ENCODE measurements around the gene U2AF2.

The U2AF2 gene

GRCh38 chr19:55654868-55655647 lies at the start of gene U2AF2:
Gene U2AF2, plus strand, starts transcription at chr19:55655035. Its CDS starts 70 bp downstream, at chr19:55655105.
- DNase-seq (ENCODE audit: low read depth), result peak; percentile 93

DNA sequence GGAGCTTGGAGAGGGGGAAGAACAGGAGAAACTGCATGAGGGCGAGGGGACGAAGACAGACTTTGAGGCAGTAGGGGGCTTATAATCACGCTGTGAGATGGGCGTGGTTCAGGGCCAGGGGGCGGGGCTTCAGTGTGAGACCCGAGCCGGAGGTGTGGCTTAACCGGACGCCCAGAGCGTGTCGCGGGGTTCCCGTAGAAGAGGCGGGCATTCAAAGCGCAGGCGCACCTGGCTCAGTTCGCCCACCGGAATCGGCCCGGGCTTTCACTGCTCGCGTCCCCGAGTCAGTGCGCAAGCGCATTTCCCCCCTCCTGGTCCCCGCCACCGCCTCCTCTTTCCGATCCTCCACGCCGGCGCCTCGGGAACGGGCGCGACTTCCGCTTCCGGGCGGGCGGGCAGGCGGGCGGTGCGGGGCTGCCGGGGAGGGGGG lies 49.6 kb upstream of the U2AF2 start:
- peak; percentile 98 for DNase-seq (ENCODE audit: low read depth)

DNA sequence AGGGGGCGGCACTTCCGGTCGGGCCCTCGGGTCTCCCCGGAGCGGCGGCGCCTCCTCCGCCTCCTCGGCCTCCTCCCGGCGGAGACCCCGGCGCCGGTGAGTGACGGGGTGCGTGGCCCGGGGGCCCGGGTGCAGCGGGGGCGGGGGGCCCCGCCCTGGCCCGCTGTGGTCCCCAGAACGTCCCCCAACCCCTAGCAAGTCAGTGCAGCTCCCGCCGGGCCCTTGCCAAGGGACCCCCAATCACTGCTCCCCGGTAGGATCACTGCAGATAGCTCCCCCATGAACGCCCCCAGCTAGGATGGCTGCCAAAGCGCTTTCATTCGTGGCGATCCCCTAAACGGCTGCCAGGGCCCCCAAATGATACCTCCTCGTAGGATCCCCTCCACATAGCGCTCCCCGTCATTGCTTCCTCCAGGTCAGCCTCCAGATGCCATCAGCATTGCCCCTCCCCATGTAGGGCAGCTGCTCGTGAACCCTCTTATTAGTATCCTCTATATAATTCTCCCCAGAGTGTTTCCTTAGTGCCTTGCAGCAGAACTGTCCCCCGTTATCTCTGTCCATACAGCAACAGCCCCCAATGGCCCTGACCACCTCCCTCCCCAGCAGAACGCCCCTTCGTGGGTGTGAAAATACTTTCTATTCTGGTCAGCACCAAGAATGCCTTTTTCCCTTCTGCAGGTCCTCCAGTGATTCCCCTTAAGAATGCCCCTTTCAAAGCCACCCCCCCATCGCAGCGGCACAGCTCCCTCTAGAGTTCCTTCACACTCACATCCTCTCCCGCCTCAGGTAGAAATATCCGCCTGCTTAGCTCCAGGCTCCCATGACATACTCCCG lies 49.0 kb upstream of the U2AF2 start, which contains the start of gene ZNF865:
Gene ZNF865, plus strand, starts transcription at position 11 of the 834 bp plus-strand sequence. CDS start 7,972 bp downstream, outside the sequence.
- peak; percentile 61 for DNase-seq (ENCODE audit: low read depth)

- no peak for DNase-seq (ENCODE audit: low read depth)
Measured at GRCh38 chr19:55606471-55606787, 48.4 kb upstream of the U2AF2 start.

- DNase-seq (ENCODE audit: low read depth), result no peak
Measured at GRCh38 chr19:55606817-55607216, 48.0 kb upstream of the U2AF2 start.

DNA sequence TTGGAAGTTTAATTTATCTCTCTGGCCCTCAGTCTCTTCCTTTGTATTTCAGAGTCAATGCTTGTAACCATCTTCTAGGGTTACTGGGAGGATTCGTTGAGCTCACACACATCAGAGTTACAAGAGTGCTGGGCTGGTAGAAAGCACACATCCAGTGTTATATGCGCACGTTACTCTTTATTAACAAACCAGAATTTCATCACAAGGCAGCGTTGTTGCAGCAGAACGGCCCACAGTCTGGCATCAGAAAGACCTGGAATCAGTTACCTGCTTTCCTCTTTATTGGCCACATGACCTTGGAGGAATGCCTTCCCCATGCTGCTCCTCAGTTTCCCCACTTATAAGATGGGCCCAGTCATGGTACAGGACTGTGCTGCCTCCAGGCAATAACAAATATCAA lies 45.5 kb upstream of the U2AF2 start:
- DNase-seq (ENCODE audit: low read depth), result no peak

DNA sequence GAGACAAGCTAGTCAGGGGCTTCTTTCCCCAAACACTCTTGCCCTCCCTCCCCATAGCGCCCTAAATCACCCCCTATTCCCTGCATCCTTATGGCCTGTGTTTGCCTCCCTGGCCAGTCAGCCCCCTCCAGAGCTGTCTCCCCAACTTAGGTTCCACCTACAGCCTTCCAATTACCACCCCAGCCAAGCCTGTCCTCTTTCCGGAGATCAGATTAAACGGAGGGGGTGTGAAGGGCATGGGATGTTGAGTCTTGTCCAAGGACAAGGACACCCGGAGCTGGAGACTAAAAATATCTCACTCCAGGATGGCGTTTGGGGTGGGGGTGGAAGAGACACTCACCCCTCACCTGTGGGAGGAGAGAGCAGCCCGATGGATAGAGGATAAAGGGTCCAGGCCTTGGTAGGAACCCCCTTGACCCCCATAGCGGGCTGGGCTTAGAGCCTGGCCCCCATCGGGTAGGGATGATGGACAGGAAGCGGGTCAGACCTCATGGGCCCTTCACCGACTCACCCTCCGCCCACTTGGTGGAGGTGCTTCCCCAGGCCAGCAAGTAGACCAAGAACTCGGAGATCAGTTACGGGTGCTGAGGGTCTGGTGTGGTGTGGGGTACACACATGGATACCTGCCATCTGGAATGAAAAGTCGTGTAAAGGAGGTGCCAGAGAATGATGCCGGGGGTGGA lies 43.4 kb upstream of the U2AF2 start:
- no peak for DNase-seq (ENCODE audit: low read depth)

DNA sequence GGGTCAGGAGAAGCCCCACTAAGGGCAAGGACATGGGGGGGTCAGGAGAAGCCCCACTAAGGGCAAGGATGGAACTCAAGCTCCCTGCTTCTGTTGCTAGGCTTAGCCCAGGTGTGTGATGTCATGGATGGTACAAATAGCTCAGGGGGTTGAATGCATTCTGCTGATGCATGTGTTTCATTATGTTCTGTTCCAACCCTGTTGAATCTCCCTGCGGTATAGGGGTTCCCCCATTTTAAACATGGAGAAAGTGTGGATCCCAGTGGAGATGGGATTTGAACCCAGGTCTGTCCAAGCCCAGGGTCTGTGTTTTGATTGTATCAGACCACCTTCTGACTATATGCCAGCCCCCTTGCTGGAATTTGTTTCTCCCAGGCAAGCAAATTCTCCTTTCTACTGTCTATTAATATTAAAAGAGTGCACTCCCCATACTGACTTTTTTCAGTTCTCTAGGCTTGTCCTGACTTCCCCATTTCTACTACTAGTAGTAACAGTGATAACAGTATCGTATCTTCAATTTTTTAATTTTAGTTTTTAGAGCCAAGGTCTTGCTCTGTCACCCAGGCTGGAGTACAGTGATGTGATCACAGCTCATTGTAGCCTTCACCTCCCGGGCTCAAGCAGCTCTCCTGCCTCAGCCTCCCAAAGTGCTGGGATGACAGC lies 42.7 kb upstream of the U2AF2 start:
- no peak for DNase-seq (ENCODE audit: low read depth)

DNA sequence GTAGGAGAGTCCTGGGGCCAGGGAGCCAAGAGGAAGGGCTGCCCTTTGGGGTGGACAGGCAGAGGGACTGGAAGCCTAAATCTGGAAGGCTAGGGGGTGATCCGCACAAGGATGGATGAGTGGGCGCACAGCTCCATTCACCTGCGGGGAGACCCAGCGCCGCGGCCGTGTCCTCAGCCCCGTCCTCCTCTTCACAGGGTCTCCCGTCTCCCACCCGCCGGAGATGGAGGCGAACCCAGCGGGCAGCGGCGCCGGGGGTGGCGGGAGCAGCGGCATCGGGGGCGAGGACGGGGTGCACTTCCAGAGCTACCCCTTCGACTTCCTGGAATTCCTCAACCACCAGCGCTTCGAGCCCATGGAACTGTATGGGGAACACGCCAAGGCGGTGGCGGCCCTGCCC lies 41.4 kb upstream of the U2AF2 start:
- DNase-seq (ENCODE audit: low read depth), result no peak

DNA sequence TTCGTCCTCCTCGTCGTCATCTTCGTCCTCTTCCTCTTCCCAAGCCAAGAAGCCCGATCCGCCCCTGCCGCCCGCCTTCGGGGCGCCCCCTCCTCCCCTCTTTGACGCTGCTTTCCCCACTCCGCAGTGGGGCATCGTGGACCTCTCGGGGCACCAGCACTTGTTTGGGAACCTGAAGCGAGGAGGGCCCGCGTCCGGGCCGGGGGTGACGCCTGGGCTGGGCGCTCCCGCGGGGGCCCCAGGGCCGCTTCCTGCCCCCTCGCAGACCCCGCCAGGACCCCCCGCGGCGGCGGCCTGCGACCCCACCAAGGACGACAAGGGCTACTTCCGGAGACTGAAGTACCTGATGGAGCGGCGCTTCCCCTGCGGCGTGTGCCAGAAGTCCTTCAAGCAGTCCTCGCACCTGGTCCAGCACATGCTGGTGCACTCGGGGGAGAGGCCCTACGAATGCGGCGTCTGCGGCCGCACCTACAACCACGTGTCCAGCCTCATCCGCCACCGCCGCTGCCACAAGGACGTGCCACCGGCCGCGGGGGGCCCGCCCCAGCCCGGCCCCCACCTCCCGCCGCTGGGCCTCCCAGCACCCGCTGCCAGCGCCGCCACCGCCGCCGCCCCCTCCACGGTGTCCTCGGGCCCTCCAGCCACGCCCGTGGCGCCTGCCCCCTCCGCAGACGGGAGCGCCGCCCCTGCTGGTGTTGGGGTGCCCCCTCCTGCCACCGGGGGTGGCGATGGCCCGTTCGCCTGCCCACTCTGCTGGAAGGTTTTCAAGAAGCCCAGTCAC lies 40.7 kb upstream of the U2AF2 start:
- no peak for DNase-seq (ENCODE audit: low read depth)

GRCh38 chr19:55614711-55615542 lies 39.9 kb upstream of the U2AF2 start:
- DNase-seq (ENCODE audit: low read depth), result no peak

DNA sequence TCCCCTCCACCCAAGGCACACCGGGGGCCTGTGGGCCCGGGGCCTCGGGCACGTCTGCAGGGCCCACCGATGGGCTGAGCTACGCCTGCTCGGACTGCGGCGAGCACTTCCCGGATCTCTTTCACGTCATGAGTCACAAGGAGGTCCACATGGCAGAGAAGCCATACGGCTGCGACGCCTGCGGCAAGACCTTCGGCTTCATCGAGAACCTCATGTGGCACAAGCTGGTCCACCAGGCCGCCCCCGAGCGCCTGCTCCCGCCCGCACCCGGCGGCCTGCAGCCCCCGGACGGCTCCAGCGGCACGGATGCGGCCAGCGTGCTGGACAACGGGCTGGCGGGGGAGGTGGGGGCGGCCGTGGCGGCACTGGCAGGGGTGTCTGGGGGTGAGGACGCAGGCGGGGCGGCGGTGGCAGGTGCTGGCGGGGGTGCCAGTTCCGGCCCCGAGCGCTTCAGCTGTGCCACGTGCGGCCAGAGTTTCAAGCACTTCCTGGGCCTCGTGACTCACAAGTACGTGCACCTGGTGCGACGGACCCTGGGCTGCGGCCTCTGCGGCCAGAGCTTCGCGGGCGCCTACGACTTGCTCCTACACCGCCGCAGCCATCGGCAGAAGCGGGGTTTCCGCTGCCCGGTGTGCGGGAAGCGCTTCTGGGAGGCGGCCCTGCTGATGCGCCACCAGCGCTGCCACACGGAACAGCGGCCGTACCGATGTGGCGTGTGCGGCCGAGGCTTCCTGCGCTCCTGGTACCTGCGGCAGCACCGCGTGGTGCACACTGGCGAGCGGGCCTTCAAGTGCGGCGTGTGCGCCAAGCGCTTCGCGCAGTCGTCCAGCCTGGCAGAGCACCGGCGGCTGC lies 39.1 kb upstream of the U2AF2 start:
- no peak for DNase-seq (ENCODE audit: low read depth)

DNA sequence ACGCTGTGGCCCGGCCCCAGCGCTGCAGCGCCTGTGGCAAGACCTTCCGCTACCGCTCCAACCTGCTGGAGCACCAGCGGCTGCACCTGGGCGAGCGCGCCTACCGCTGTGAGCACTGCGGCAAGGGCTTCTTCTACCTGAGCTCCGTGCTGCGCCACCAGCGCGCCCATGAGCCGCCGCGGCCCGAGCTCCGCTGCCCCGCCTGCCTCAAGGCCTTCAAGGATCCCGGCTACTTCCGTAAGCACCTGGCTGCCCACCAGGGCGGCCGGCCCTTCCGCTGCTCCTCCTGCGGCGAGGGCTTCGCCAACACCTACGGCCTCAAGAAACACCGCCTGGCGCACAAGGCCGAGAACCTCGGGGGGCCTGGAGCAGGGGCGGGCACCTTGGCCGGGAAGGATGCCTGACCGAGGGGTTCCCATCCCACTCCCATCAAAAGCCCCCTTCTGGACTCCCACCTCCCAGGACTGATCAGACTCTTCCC lies 38.4 kb upstream of the U2AF2 start:
- no peak for DNase-seq (ENCODE audit: low read depth)

GRCh38 chr19:55617426-55617825 lies 37.4 kb upstream of the U2AF2 start:
- no peak for DNase-seq (ENCODE audit: low read depth)

DNA sequence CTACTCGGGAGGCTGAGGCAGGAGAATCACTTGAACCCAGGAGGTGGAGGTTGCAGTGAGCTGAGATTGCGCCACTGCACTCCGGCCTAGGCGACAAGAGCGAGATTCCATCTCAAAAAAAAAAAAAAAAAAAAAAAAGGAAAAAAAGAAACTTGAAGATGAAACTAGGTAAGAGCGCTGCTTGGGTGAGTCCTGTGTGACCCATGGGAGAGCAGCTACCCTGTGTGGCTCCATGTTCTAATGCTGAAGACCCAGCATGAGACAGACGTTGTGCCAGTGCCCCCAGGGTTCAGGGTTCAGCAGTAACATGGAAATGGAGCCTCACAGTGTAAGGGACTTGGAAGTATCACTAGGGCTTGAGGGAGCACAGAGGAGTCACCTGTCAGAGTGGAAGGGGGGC lies 36.4 kb upstream of the U2AF2 start:
- DNase-seq (ENCODE audit: low read depth), result no peak

GRCh38 chr19:55619286-55619685 lies 35.5 kb upstream of the U2AF2 start:
- no peak for DNase-seq (ENCODE audit: low read depth)

DNA sequence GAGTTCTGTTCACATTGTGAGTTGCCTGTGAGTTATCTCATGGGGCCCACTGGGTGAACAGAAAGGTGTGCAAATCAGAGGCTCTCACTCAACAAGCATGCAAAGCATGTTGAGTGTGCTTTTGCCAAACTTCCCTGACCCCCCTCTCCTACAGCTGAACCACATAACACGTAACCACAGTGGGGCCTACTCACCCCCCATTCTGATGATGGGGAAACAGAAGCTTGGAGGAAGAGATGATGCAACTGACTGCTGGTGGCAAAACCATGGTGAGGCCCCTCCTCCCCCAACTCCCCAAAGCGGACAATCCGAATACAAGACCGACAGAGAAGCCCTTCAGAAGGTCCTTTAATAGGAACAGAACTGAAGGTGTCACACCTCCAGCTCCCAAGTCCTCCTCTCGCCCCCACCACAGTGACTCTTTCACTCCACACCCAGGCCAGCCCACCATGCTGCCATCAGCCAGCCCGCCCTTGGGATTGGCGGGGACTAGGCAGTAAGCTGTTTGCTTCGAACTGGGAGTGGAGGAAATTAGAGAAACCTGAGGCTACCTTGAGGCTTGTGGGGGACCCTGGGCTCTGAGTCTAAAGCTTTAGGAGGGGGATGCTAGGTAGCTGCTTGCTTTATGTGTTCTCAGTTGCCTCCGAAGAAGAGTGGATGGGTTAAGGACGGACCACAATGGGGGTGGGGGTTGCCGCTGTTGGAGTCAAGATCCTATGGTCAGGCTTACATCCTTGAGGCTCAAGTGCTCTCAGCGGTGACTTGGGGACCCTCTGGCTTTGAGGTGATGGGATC lies 34.2 kb upstream of the U2AF2 start:
- no peak for DNase-seq (ENCODE audit: low read depth)

DNA sequence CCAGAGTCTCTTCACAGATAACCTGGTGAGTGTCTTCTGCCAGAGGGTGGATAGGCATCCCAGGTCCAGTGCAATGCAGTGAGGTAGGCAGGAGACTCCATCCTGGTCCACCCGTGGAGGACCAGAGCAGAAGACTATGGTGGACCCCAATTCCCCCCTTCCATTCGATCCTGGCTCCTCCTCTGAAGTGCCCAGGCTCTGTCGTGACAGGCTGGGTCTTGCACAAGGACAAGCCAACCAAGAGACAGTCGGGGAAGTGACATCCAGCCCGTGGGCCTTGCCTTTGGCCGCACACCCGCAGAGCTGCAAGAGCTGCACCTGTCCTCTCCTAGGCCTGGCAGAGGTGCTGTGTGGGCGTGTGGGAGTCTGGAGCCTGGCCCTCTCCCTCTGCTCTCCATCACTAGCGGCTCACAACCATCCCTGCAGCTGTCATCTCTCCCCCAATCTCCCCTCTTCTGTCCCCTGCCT lies 33.6 kb upstream of the U2AF2 start:
- no peak for DNase-seq (ENCODE audit: low read depth)

Measured in activated T-helper 9 cell treated with anti-CD3 and anti-CD28 coated beads, Interleukin-2, amount 50 U/mL, for 16 hours (primary cell).